ENCODE data around the gene CDH1.
"Not testable (repeated sequence)": the region's sequence is repeated elsewhere in the genome, so short reads cannot be mapped to it uniquely, and the experiment has no call there.

Gene CDH1

DNA sequence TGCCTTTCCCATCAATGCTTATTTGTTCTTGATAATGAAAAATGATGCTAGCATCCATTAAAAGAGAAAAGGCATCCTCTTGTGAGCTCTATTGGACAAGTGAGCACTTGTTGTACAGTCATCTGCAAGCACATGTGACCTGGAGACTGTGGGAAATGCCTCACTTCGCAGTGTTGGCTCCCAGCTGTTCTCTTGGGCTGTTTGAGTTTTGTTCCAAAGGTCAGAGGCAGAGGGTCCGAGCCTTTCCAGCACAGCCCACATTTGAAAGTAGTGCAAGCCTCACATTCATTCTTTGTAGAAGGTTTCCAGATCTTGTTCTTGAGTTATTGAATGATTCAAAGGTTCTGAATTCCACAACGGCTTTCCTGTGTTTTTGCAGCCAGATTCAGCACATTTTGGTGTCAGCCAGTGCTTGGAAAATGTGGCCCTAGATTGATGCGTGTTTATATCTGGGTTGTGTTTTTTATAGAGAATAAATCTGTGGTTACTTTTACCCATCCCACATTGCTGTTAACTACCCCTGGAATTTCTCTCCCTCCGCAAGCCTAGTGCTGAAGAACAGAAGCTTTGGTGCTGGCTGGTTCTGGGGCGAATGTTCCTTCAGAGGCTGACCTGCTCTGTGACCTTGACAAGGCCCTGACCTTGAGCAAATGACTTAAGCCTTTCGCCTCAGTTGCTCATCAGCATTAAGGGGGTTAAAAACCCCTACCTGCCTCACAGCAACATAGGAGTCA, 49.8 kb downstream of the CDH1 start:
- H3K4me3 ChIP-seq (ENCODE audit: low read depth, low read length) = no peak overlapping the region

DNA sequence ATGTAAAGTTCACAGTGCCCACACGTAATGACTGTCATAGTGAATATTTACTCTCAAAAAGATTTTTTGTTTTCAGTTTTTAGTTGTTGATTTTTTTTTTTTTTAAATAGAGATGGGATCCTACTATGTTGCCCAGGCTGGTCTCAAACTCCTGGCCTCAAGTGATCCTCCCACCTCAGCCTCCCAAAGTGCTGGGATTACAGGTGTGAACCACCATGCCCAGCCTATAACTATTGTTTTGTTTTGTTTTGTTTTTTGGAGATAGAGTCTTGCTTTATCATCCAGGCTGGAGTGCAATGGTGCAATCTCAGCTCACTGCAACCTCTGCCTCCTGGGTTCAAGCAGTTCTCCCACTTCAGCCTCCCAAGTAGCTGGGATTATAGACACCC, 50.3 kb downstream of the CDH1 start:
- not testable (repeated sequence) for H3K4me3 ChIP-seq (ENCODE audit: low read depth, low read length)

DNA sequence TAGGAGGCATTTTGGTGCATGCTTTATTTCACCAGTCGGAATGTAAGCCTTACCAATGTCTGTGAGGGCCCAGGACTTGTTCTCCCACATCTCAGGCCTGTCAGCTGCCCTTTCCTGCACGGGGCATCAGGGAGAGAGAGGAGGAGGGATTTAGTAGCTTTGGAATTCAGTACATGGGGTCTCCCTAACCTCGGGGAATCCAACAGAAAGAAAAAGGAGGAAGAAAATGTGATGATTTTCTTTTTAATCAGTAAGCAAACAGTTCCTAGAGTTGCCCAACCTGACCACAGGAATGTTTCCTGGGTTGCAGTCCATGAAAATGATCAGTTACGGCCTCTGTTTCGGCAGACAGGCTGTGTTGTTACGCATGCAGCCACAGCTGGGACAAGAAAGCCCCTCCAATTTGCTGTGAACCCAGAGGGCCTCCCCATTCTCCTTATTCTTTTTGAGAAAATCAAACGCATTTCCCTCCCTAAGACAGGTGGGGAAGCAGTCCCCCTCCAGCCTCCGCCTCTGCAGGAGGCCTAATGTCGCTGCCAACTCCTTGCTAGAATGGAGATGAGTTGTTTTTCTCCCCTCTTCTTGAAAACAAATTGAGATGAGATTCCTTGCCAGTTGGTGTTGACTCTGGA, 53.2 kb downstream of the CDH1 start:
- no peak overlapping the region for H3K4me3 ChIP-seq (ENCODE audit: low read depth, low read length)

DNA sequence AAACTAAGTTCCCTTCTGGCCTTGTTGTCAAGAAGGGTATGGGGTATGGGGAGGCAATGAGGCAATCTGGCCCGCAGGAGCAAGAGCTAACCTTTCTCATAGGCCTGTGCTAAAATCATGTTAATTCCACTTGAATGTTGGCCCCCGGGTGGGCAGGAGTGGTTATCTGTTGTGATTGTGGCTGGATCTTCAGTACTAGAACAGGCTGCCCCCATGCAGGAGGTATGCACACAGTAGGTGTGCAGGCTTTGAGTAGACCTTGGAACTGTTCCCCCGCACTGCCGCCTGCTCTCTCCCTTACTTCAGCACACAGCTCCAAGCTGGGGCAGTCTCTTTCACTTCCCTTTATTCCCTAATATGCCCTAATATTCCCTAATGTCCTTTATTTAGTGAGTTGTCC, 53.9 kb downstream of the CDH1 start:
- H3K4me3 ChIP-seq (ENCODE audit: low read depth, low read length) = no peak overlapping the region

DNA sequence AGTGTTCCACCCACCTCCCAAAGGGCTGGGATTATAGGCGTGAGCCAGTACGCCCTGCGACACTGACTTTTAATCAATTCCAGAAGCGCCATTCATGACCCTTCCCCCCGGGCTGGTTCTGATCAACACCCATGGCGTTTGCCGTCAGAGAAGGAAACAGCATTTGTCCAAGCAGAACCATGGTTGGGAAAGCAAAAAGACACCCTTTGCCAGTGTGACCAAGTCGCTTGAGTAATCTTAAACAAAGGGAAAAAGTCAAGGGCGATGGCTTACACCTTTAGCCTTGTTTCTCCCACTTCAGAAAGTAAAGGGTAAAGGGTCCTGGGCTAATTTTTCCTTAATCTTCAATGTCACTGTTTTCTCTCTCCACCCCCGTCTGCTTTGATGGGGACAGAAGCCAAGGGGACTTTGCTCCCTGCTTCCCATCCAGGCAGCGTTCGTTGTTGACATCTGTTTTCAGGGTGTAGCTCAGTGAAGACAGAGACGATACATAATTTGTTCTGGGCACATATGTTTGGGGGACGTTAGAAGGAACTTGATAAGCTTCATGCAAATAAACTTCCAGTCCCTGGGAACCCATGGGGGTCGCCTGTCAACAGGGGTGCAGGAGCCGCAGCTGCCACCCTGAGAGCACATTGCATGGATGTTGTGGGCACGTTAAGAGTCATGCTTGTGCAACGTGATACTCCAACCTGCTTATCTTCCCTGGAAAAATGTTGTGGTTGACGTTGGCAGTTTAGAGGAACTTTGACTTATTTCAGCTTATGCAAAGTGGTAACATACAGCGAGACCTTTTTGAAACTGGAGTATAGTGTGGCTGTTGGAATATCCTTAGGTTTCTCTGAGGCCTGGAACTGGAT, 55.6 kb downstream of the CDH1 start:
- no peak overlapping the region for H3K4me3 ChIP-seq (ENCODE audit: low read depth, low read length)

DNA sequence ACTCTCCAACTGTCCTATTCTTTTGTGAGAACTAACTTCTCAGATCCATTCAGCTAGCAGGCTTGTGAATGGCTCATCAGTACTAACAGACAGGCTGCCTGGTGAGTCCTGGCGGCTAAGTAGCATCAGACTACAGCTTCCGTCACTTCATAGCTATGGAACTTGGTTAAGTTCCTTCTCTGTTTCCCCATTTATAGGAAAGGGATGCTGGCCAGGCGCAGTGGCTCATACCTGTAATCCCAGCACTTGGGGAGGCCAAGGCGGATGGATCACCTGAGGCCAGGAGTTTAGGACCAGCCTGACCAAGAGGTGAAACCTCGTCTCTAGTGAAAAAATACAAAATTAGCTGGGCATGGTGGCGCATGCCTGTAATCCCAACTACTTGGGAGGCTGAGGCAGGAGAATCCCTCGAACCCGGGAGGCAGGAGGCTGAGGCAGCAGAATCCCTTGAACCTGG, 56.3 kb downstream of the CDH1 start:
- no peak overlapping the region for H3K4me3 ChIP-seq (ENCODE audit: low read depth, low read length)

DNA sequence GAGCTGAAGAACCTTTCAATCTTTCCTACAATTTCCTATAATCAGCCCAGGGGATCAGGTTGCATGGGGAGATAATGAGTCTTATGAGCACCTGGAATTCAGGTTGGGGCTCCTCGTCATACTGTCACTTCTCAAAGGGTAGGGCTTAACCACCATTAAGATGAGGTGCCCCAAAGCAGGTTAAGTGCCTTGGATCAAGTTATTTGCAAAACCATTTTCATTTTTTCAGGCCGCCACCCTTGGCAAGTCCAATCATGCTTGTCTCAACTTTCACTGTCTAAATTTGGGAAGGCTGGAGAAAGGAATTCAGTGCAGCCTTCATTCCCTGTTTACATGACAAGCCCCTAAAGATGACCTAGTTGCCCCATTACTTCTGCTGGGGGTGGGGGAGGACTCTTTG, 61.3 kb downstream of the CDH1 start:
- no peak overlapping the region for H3K4me3 ChIP-seq (ENCODE audit: low read depth, low read length)

DNA sequence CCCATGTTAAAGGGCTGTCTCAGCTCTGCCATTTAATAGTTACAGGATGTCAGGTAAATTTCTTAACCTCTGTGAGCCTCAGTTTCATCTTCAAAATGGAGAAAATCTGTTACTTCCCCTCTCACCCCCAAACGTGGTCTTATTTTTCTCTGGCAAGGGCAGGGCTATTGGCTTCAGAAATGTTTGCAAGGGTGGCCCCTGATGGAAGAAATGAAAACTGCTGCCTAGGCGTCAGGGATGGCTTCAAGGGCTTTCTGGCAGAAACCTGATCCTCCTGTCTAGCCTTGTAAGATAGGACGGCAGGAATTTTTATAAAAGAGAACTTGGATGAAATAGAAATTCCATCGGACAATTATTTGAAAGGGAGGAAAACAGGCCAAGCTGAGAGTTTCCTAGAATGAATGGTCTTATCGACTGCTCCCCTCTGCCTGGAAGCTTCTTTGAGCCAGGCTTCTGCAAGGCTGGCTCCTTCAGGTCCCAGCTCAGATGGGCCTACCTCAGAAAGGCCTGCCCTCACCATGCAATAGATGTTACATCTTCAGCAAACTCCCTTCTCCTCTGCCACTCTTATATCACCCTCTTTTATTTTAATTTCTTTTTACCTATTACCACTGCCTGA, 63.3 kb downstream of the CDH1 start:
- H3K4me3 ChIP-seq (ENCODE audit: low read depth, low read length) = no peak overlapping the region

DNA sequence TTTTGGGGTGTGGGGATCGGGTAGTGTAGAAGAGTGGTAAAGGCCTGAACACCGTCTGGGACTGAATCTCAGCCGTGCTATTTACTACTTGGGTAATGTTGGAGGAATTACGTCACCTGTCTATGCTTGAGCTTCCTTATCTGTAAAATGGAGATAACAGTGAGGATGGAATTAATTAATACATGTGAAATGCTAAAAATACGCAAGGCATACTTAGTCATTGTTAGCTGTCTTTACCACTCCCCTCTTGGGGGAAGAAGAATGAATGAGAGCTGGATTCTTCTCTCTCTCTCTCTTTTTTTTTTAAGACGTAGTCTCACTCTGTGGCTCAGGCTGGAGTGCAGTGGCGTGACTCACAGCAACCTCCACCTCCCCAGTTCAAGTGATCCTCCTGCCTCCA, 65.1 kb downstream of the CDH1 start:
- H3K4me3 ChIP-seq (ENCODE audit: low read depth, low read length) = no peak overlapping the region

DNA sequence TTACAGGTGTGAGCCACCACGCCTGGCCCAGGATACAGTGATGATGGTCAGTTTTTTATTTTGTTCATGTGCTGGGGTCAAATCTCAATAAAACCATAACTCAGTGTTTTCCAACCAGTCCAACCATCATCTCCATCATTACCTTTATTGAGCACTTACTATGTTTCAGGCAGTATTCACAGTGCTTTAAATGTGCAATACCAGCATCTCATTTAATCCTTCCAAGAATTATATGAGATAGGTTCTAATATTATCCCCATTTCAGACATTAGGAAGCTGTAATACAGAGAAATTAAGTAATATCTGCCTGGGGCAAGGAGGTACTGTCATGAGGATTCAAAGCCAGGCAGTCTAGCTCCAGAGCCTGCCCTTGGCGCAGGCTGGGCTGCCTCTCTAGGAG, 69.3 kb downstream of the CDH1 start:
- H3K4me3 ChIP-seq (ENCODE audit: low read depth, low read length) = no peak overlapping the region

DNA sequence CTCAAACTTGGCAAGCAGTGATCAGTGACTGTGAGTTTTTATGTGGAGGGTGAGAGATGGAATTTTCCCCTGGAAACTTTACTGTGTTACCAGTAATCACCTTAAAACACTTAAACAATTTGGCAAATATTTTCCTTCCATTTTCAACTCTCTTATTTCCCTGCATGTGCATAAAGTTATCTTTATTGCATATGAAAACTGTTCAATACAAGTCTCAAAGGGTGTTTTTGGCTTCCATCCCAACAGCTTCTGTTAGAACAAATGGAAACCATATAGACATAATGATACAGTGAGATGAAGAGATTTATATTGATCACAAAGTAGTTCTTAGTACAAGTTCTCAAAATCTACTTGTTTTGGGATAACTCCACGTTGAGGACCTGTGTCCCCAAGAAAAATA, 69.9 kb downstream of the CDH1 start:
- no peak overlapping the region for H3K4me3 ChIP-seq (ENCODE audit: low read depth, low read length)

DNA sequence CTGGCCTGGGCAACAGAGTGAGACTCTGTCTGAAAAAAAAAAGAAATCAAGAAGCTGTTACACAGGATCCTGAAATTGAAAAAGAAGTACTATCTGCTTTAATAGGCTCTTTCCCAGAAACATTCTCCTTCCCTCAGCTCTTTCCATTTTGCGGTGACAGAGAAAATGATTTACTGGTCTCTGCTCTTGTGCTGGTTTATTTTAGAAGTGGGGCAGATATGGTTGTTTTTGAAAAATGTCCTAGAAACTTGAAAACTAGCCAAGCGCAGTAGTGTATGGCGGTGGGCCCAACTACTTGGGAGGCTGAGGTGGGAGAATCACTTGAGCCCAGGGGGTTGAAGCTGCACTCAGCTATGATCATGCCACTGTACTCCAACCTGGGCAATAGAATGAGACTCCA, 77.4 kb downstream of the CDH1 start:
- H3K4me3 ChIP-seq (ENCODE audit: low read depth, low read length) = no peak overlapping the region

DNA sequence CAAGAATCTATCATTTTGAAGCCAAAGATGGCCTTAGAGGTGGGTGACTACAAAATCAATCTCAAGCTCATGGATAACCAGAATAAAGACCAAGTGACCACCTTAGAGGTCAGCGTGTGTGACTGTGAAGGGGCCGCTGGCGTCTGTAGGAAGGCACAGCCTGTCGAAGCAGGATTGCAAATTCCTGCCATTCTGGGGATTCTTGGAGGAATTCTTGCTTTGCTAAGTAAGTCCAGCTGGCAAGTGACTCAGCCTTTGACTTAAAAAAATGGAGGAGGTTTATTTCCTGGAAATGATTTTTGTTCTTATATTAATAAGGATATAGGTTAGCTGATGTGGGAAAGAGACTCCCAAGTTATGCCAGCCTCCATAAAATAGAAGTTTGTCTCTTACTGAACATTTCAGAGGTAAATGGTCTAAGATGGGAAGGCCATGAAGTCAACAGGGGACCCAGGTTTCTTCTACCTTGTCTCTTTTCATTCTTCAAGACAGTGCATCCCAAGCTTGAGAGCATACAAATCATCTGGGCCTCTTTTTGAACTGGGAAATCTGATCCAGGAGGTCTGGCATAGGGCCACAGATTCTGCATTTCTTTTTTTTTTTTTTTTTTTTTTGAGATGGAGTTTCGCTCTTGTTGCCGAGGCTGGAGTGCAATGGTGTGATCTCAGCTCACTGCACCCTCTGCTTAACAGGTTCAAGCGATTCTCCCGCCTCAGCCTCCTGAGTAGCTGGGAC, 86.5 kb downstream of the CDH1 start:
- no peak overlapping the region for H3K4me3 ChIP-seq (ENCODE audit: low read depth, low read length)

DNA sequence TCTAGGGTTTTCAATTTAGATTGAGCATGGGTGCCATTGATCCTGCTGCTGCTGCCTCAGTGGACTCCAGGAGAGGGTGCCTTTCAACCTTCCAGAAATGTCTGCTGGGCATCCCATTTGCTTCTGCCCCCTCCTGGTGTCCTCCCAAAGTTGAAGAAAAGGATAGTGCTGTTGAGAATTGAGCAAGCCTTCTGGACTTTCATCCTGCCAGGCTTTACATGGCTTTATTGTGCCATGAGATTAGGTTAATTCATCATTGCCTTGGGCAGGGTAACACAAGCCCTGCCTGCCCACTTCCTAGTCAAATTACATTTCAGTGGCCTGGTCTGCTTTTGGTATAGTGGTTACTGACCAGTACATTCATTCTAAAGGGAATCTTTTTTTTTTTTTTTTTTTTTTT, 88.3 kb downstream of the CDH1 start:
- H3K4me3 ChIP-seq (ENCODE audit: low read depth, low read length) = no peak overlapping the region

DNA sequence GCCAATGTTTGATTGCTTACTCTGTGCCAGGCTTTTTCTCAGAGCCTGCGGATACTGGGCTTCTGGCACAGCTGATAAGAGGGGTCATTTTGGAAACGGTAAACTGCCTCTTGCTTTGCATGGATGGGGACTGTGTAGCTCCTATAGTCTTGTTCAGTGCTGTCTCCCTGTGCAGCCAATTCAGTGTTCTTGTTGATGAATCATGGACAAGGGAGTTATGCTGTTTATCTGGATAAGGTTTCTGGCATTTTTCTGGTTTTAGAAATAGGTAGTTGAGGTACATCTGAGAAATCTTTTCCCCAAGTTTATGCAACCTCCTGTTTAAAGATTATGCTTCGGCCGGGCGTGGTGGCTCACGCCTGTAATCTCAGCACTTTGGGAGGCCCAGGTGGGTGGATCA, 89.6 kb downstream of the CDH1 start:
- H3K4me3 ChIP-seq (ENCODE audit: low read depth, low read length) = no peak overlapping the region

DNA sequence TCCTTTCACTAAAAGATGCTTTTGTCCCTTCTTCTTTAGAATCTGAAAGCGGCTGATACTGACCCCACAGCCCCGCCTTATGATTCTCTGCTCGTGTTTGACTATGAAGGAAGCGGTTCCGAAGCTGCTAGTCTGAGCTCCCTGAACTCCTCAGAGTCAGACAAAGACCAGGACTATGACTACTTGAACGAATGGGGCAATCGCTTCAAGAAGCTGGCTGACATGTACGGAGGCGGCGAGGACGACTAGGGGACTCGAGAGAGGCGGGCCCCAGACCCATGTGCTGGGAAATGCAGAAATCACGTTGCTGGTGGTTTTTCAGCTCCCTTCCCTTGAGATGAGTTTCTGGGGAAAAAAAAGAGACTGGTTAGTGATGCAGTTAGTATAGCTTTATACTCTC, 96.2 kb downstream of the CDH1 start:
- no peak overlapping the region for H3K4me3 ChIP-seq (ENCODE audit: low read depth, low read length)

DNA sequence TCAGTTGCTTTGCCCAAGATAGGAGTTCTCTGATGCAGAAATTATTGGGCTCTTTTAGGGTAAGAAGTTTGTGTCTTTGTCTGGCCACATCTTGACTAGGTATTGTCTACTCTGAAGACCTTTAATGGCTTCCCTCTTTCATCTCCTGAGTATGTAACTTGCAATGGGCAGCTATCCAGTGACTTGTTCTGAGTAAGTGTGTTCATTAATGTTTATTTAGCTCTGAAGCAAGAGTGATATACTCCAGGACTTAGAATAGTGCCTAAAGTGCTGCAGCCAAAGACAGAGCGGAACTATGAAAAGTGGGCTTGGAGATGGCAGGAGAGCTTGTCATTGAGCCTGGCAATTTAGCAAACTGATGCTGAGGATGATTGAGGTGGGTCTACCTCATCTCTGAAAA, 97.5 kb downstream of the CDH1 start:
- no peak overlapping the region for H3K4me3 ChIP-seq (ENCODE audit: low read depth, low read length)

DNA sequence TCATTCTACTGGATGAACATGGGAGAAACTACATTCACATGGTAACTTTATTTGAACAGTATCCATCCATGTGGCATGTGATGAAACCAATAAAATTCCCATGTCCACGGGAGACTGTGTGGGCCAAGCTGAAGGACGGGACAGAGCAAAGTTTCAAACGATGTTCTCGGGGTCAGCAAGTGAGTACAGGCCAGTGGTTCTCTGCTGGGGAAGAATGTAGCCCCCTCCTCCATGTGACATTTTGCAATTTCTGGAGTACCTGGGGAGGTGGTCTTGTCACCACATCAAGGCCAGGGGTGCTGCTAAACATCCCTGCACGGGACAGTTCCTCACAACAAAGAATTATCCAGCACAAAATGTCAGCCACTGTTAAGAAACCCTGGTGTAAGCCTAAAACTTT, 98.9 kb downstream of the CDH1 start:
- no peak overlapping the region for H3K4me3 ChIP-seq (ENCODE audit: low read depth, low read length)

DNA sequence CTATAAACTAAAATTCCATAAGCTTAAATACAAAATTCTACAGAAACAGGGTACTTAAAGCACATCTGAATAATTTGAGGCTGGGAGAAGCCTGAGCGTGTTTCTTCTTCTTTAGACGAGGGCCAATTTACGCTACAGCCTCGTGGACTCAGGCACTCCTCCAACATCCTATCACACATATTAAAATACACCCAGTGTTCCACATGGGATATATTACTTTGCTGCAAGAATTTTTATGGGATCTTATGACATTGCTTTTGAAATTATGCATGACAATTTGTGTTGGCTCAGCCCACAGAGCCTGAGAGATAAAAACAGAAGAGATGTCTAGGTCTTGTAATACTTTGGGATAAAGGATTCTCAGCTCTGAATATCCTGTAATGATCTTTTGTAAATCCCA, 102.7 kb downstream of the CDH1 start:
- no peak overlapping the region for H3K4me3 ChIP-seq (ENCODE audit: low read depth, low read length)

DNA sequence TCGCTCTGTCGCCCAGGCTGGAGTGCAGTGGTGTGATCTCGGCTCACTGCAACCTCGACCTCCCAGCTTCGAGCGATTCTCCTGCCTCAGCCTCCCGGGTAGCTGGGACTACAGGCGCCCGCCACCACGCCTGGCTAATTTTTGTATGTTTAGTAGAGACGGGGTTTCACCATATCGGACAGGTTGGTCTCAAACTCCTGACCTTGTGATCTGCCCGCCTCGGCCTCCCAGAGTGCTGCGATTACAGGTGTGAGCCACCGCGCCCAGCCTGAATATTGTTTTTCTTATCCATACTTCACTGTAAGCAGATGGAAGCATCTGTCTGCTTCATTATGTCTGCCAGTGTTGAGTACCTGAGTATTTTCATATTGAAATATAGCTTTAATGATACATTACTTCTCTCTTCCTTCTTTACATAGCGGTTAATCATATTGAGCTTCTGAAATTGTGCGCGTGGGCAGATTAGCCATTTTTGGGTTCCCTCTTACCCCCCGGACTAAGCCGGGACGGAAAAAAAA, 105.9 kb downstream of the CDH1 start:
- H3K4me3 ChIP-seq (ENCODE audit: low read depth, low read length) = peak overlapping the region; percentile 86
